ENCODE results near the gene HLCS. TPM values are rescaled to one million over a fixed set of nuclear protein-coding genes. Genes with fewer than 3 reads are reported as not detected.
"Not testable (repeated sequence)": the region's sequence is repeated elsewhere in the genome, so short reads cannot be mapped to it uniquely, and the experiment has no call there.

The HLCS gene
- total RNA-seq (10 to 100 TPM; 12.3 to 13.4 TPM), polyA plus RNA-seq (10 to 100 TPM in 1 of 3 donors, 1 to 10 TPM in 2; 6.2 to 12.5 (median 8.6) TPM), total RNA-seq (22.1 to 39.0 (median 23.5) reads per million in 6 experiments)

- Mint-ChIP-seq H3K4me1 (peaks cover 7 to 19% (median 14%) of the 10 kb centered on the region in 4 donors), H3K27me3 (no peaks in the 10 kb centered on the region), H3K4me3 (peak within 1 kb of the TSS; percentile 75 to 90 (median 86)), H3K9me3 (no peaks in the 10 kb centered on the region), H3K36me3 (peaks cover 0 to 6% (median 0%) of the 10 kb centered on the region in 3 donors), H3K27ac (peak within 1 kb of the TSS; percentile 79 to 94 (median 92))
- POLR2A ChIA-PET = interaction anchor here (1.3 to 2.5 kb wide), 10 partner anchors 10 to 106 kb away, joined by 3 to 24 read pairs (median 6); partner anchors contain the start of gene RIPPLY3
- ATAC-seq (peak; percentile 92 to 95), DNase-seq (peak; percentile 63 to 83 (median 75))
Observed at GRCh38 chr21:36966066-36966820, at the start of gene HLCS. Gene HLCS (minus strand): TSS chr21:36966669. CDS start chr21:36966638, 31 bp downstream.

GRCh38 chr21:37009740-37010341 lies 43.4 kb upstream of the HLCS start:
- POLR2A ChIA-PET = interaction anchor here (0.9 to 1.0 kb wide), 2 partner anchors 20 to 44 kb away, joined by 3 to 6 read pairs; partner anchors contain the start of gene HLCS
- peaks cover 16 to 58% (median 32%) of the 10 kb centered on the region in 5 donors for H3K27me3 Mint-ChIP-seq
- DNase-seq (peak; percentile 57 to 85 (median 73)), ATAC-seq (peak; percentile 90 to 91)
- peak overlapping the region; percentile 44 to 80 (median 61) for H3K4me3 Mint-ChIP-seq
- no peaks in the 10 kb centered on the region for H3K36me3 Mint-ChIP-seq
- H3K27ac Mint-ChIP-seq = peak overlapping the region in 1 of 10 donors; percentile 69
- H3K4me1 Mint-ChIP-seq = peaks cover 5 to 19% (median 11%) of the 10 kb centered on the region in 4 donors
- H3K9me3 Mint-ChIP-seq = no peaks in the 10 kb centered on the region

- H3K27me3 Mint-ChIP-seq = peaks cover 13 to 51% (median 30%) of the 10 kb centered on the region in 5 donors
- H3K36me3 Mint-ChIP-seq = no peaks in the 10 kb centered on the region
- H3K27ac Mint-ChIP-seq = no peak overlapping the region
- no peaks in the 10 kb centered on the region for H3K9me3 Mint-ChIP-seq
- peak overlapping the region in 1 of 10 donors; percentile 34 for H3K4me3 Mint-ChIP-seq
- peaks cover 5 to 19% (median 11%) of the 10 kb centered on the region in 4 donors for H3K4me1 Mint-ChIP-seq
- POLR2A ChIA-PET = no interaction called here
- ATAC-seq = no peak
- no peak for DNase-seq
Observed at GRCh38 chr21:37008724-37009123, 42.3 kb upstream of the HLCS start.

- Mint-ChIP-seq H3K4me1 (peaks cover 7 to 22% (median 13%) of the 10 kb centered on the region in 4 donors), H3K36me3 (no peaks in the 10 kb centered on the region), H3K9me3 (no peaks in the 10 kb centered on the region), H3K27ac (peak within 1 kb of the TSS in 2 of 10 donors; percentile 31 to 66), H3K27me3 (peaks cover 10 to 35% (median 17%) of the 10 kb centered on the region in 5 donors), H3K4me3 (peak within 1 kb of the TSS; percentile 56 to 79 (median 72))
- ATAC-seq = peak; percentile 54 to 56
- peak in 2 of 10 donors; percentile 12 to 14 for DNase-seq
- POLR2A ChIA-PET = interaction anchor here (1.0 kb wide), 1 partner anchor 41 kb away, joined by 4 read pairs; the partner anchor contains the start of gene HLCS
Observed at GRCh38 chr21:37006486-37007291, 40.2 kb upstream of the HLCS start, which contains the start of gene RIPPLY3. Gene RIPPLY3 (plus strand): TSS chr21:37006702. CDS start chr21:37006773, 71 bp downstream.

- DNase-seq (no peak), ATAC-seq (no peak)
- POLR2A ChIA-PET = interaction anchor here (1.0 kb wide), 1 partner anchor 40 kb away, joined by 4 read pairs; the partner anchor contains the start of gene HLCS
- H3K4me3 Mint-ChIP-seq = peak overlapping the region in 9 of 10 donors; percentile 26 to 66 (median 45)
- no peaks in the 10 kb centered on the region for H3K9me3 Mint-ChIP-seq
- peaks cover 7 to 27% (median 19%) of the 10 kb centered on the region in 4 donors for H3K4me1 Mint-ChIP-seq
- H3K27me3 Mint-ChIP-seq = peaks cover 10 to 29% (median 15%) of the 10 kb centered on the region in 5 donors
- H3K36me3 Mint-ChIP-seq = no peaks in the 10 kb centered on the region
- H3K27ac Mint-ChIP-seq = no peak overlapping the region
Observed at GRCh38 chr21:37005548-37006485, 39.3 kb upstream of the HLCS start.

- ATAC-seq, POLR2A ChIA-PET, H3K36me3 Mint-ChIP-seq, DNase-seq, H3K9me3 Mint-ChIP-seq, H3K4me3 Mint-ChIP-seq: not testable (repeated sequence)
- Mint-ChIP-seq H3K27me3 (peaks cover 0 to 15% (median 3%) of the 10 kb centered on the region in 5 donors), H3K27ac (peak overlapping the region in 1 of 10 donors; percentile 52), H3K4me1 (peaks cover 0 to 22% (median 13%) of the 10 kb centered on the region in 4 donors)
Observed at GRCh38 chr21:37003917-37004316, 37.4 kb upstream of the HLCS start.

- H3K36me3 Mint-ChIP-seq, DNase-seq, H3K27me3 Mint-ChIP-seq, ATAC-seq, H3K4me3 Mint-ChIP-seq, H3K9me3 Mint-ChIP-seq, POLR2A ChIA-PET: not testable (repeated sequence)
- peak overlapping the region in 1 of 10 donors; percentile 47 for H3K27ac Mint-ChIP-seq
- H3K4me1 Mint-ChIP-seq = peaks cover 0 to 22% (median 13%) of the 10 kb centered on the region in 4 donors
Observed at GRCh38 chr21:37002851-37003250, 36.4 kb upstream of the HLCS start.

GRCh38 chr21:37001441-37001840 lies 35.0 kb upstream of the HLCS start:
- H3K9me3 Mint-ChIP-seq = no peaks in the 10 kb centered on the region
- POLR2A ChIA-PET = no interaction called here
- DNase-seq (no peak), ATAC-seq (peak in 1 of 2 donors; percentile 32)
- peak overlapping the region in 5 of 10 donors; percentile 24 to 88 (median 57) for H3K27ac Mint-ChIP-seq
- H3K4me1 Mint-ChIP-seq = peaks cover 0 to 14% (median 10%) of the 10 kb centered on the region in 4 donors
- no peaks in the 10 kb centered on the region for H3K36me3 Mint-ChIP-seq
- H3K27me3 Mint-ChIP-seq = no peaks in the 10 kb centered on the region
- H3K4me3 Mint-ChIP-seq = peak overlapping the region in 1 of 10 donors; percentile 4

- Mint-ChIP-seq H3K36me3 (no peaks in the 10 kb centered on the region), H3K4me3 (no peak overlapping the region), H3K4me1 (peaks cover 0 to 14% (median 9%) of the 10 kb centered on the region in 4 donors), H3K27ac (peak overlapping the region in 1 of 10 donors; percentile 53), H3K9me3 (no peaks in the 10 kb centered on the region), H3K27me3 (no peaks in the 10 kb centered on the region)
- DNase-seq (no peak), ATAC-seq (no peak)
- POLR2A ChIA-PET = no interaction called here
Observed at GRCh38 chr21:37000381-37000780, 33.9 kb upstream of the HLCS start.

GRCh38 chr21:36999131-36999898 lies 32.8 kb upstream of the HLCS start:
- Mint-ChIP-seq H3K4me3 (no peak overlapping the region), H3K27ac (peak overlapping the region in 3 of 10 donors; percentile 3 to 34 (median 3)), H3K4me1 (peaks cover 0 to 18% (median 9%) of the 10 kb centered on the region in 4 donors), H3K27me3 (peaks cover 0 to 1% (median 0%) of the 10 kb centered on the region in 5 donors), H3K9me3 (no peaks in the 10 kb centered on the region), H3K36me3 (no peaks in the 10 kb centered on the region)
- no peak for DNase-seq
- POLR2A ChIA-PET = interaction anchor here (0.6 kb wide), 2 partner anchors 12 to 401 kb away, joined by 3 to 4 read pairs; no protein-coding TSS in a partner anchor
- no peak for ATAC-seq
